HG03457 (cell line): ENCODE measurements around the gene ADAM12.
"Not testable (repeated sequence)": the region's sequence is repeated elsewhere in the genome, so short reads cannot be mapped to it uniquely, and the experiment has no call there.

Experiments
- ATAC-seq: cut with Tn5 transposase; IDR thresholded peaks from one replicate; pipeline ENCODE4 v1.9.1; 2021; ENCODE audit warnings: moderate number of reproducible peaks; ENCODE audit not compliant: unreplicated experiment

ADAM12 gene

DNA sequence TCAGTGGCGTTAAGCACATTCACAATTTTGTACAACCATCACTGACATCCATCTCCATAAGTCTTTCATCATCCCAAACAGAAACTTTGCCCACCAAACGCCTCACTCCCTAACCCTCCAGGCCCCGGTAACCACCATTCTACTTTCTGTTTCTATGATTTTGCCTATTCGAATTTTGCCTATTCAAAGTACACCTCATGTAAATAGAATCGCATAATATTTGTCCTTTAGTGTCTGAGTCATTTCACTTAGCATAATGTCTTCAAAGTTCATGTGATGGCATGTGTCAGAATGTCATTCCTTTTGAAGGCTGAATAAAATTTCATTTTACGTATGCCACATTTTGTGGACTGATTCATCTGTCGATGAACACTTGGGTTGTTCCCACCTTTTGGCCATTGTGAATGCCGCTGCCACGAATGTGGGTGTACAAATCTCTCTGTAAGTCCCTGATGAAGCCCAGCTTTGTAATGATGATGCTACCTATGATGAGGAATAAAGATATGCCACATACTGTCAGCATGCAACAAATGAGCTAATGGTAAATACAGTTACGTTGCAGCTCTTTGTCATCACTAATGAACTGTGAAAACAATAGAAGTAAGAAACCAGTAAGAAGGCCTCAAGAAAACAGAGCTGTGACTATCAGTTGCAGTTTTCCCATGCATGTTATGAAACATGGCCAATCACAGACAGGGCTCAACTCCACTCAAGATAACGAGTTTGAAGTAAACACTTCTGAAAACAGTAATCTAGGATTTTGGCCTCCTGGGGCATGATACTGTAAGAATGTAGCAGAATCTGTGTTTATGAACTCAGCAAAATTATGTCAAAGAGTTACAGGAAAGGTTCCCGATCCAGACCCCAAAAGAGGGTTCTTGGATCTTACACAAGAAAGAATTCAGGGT is 120.0 kb downstream of the ADAM12 start:
- ATAC-seq, result no peak

DNA sequence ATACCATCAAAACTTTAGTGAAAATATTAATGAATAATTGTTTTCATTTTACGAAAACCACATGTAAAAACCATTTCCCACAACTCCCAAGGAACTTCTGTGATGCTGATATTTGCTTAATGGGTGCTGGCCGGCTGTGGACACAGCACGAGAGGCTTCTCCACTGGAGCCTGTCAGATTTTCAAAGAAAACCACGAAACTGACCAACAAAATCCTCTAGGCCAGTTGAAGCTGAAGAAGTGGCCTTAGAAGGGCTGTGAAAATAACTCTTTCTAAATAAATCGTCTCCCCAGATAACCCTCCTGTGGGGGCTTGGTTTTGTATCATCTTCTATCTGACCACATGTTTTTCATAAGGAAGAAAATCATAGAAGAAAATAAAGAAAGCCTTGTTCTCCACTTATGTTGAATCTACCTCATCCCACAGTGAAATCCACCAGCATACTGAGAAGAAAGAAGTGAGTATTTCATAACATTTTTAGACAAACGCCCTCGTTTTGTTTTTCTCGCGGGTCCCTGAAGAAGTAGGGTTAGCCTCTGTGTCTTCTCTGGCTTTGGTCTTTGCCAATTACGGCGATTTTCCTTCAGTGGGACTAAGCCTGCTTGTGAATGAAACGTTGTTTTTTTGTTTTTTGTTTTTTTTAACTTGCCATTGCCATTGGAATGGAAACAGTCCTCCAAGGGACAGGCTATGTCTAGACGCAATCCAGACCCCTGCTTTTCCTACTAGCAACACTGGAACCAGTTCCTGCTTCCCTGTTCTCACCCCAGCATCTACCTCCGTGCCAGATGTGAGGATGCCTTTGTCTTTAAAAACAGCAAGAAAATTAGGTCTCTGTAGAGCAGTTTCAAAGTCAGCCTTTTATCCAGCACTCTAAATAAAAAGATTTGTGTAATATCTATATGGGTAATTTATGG is 123.9 kb downstream of the ADAM12 start:
- no peak for ATAC-seq

DNA sequence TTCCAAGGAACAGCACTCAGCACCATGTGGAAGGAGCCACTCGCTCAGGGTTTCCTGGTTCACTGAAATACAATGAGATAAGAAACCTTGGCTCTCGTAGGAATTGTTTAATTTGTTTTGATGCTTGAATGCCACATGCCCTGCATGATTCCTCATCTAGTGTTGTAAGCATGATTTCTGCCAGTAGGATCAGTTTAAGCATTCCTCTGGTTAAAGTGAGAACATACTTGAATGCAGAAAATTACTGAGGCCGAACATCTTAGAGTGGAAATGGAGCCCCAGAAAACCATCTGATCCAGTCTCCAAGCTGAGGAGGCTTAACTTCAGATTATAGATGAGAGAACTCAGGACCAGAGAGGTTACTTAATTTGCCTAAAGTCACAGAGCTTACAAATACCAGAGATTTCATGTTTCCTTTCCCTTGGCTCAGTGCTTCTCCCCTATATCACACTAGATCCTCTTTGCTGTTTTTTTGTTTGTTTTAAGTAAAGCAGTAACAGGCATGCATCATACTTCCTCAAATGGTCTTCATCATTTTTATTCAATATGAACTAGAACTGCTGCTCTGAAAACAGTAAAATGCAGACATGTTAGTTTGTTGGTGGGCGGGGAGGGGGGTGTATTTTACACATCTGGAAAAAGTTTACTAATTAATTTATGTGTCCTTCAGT is 125.1 kb downstream of the ADAM12 start:
- no peak for ATAC-seq

DNA sequence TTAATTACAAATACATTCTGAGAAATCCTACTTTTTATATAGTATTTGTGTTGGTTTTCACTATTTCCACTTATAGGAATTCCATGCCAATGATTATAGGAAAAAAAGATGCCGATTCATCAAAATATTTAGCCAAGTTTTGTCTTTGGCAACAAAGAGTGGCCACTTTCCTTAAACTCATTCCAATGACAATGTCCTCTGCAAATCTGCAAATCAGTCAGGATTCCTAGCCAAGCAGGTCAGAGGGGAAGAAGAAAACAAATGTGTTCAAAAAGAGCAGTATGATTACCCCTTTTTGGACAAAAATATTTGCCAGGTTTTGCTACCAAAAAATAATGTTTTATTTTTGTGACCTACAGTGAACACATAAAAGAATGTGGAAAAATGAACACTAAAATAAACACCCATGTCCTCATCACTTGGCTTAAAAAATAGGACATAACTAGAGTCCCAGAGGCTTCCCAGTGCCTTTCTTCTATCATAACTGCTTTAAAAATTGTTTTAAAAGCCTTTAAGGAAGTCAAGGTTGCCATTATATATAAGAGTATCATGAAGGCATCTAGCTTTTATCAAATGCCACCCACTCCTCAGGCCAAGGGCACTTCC is 125.9 kb downstream of the ADAM12 start:
- ATAC-seq, result no peak

DNA sequence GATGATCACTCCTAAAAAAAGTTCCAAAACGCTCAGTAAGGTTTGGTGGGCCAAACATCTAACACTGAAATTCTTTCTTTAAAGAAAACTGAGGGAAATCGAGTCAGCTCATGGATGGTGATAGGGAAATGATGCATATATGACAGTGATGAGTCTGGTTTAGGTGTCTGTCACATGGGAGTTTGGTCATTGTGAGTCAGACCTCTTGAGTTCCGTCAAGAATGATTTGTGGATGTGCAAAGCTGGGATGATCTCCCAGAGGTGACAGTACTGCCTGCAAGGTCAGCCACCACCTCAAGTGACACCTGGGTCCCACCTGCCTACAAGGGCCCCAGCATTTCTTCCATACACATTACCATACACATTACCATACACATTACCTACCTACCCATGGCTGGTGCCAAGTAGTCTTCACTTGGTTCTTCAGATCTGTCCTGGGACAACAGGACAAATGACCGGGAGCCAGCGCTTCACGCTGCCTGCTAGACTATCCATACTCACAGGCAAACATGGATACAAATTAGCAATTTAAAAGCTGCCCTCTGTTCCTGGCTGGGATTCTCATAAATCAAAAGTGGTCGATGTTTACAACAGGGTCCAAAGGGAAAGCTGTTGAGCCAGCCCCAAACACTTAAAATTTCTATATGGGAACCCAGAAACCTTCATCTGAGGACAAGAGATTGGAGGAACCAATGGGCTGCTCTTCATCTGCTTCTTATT is 128.4 kb downstream of the ADAM12 start:
- no peak for ATAC-seq

DNA sequence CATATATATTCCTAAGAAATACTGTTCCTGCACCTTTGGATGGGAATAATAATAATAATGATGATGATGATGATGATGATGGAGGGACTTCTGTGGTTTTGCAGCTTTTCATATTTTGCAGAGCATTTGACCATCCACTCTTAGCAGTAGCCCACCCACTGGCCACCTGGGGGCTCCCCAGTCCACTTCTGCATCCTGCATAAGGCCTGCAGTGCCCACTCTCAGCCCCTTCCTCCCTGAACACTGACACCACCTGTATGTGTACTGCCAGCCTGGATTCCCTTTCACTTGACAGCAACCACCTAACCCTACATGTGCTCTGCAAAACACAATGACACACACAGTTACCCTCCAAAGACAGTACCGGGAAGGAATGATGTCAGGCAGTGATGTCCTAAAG is 131.4 kb downstream of the ADAM12 start:
- ATAC-seq, result no peak

DNA sequence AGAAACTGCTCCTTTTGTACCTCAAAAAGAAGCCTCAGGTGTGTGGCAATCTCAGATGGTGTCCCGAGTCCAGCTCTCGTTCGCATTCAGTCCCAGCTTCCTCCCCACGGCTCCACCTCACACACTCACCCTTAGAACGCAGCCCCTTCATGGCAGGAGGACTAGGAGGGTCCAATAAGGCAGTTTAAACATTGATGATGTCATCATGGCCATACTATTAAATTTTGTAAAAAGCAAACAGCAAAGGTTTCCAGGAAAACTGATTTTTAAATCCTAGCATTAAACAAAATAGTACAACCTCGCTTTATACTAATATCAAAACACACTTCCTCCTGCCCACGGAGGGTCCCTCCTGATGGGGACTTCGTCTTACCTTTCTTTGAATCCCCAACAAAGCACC is 133.0 kb downstream of the ADAM12 start:
- no peak for ATAC-seq

DNA sequence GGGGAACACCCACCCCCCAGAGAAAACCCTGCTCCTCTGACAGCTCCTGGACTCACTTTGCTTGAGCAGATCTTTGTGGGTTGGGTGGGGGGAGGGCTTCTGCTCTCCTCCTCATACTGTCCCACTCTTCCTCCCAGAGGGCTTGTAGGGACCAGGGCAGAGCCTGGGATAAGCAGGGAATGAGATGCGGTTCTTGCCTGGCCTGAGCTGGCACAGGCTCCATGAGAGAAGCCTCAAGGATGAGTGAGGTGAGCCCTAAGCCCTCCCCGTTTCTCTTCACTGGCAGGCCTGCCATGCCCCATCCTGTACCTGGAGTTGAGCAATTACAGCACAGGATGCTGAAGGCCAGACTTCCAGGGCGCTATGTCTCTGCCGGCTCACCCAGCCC is 134.7 kb downstream of the ADAM12 start:
- ATAC-seq, result no peak

DNA sequence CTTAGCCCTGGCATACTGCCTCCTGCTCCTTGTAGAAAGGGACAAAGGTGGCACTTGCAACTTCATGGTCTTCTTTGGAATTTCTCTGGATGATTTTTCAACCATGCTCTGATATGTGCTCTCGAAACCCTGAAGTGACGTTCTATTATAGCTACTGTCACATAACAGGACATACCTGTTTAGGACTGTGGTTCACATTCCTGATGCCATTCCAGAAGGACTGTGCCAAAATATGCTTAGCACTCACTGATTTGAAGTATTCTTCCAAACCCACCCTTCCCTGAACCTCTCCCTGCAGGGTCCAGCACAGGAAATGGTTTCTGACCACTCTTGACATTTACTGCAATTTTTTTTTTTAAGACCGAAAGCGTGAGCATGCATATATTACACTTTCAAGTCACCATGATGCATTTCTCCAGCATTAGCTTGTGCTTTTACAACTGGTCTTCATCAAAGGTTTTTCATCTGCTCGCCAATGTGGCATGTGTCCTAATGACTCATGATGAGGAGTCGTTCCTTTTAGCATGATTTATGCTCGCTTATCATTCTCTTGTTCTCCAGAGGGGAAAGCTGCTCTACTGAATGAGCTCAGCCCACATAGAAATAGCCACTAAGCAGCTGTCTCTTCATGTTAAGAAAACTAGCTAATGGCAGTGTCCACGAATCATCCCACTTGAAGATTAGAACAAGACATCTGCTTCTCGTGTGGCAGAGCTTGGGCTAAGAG is 135.2 kb downstream of the ADAM12 start:
- no peak for ATAC-seq

DNA sequence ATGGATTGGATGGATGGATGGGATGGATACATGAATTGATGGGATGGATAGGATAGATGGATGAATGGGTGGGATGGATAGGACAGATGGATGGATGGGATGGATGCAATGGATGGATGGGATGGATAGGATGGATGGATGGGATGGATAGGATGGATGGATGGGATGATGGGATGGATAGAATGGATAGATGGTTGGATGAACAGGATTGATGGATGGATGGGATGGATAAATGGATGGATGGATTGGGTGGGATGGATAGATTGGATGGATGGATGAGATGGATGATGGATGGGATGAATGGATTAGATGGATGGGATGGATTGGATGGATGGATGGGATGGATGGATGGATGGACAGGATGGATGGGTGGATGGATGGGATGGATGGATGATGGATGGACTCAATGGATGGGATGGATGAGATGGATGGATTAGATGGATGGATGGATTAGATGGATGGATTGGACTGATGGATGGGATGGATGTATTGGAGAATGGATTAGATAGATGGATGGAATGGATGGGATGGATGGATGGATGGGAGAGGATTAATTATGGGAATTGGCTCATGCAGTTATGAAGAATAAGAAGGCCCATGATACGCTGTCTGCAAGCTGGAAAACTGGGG is 136.4 kb downstream of the ADAM12 start:
- no peak for ATAC-seq

DNA sequence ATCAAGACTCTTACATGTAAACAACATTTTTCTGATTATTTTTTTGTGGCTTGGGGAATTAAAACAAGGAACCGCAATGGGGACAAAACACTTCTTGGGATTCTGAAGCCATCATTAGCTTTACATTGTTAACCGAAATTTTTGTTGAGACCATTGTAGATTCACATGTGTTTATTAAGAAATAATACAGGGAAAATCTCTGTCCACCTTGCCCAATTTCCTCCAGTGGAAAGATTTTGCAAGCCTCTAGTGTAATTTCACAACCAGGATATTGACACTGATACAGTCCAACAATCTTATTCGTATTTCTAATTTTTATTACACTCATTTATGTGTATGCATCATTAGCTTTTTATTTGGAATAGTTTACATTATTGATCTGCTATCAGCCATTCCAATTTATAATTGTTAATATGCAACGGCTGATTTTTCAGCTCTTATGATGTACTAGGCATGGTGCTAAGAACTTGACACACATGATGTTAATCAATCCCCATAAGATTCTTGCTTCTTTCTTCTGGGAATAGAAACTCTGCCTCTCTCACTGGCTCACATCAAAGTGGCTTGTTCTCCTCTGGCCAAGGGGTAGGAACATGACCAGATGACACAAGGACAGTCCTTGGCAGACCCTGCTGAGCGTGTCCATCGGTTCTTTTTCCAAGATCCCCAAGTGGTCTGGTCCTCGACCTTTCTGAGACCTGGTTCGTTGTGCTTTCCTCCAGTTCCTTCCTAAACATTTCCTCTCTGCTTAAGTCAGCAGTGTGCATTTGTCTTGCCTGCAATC is 137.6 kb downstream of the ADAM12 start:
- ATAC-seq, result no peak

DNA sequence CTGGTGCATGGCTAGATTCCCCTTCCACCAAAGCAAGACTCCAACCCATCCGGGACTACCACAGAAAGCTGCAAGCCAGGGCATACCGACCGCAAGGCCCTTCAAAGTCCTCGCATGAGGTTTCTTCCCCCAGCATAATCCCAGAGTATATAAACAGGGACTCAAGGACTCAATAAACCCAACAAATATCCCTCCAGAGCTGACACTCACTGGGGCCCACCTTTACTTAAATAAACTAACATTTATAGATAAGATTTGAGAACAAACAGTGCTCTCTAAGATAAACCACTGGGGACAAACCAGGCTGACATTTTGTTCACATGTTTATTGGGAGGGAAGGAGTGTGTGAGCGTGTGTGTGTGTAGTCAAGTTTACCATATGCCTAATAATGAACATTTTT is 138.2 kb downstream of the ADAM12 start:
- no peak for ATAC-seq

DNA sequence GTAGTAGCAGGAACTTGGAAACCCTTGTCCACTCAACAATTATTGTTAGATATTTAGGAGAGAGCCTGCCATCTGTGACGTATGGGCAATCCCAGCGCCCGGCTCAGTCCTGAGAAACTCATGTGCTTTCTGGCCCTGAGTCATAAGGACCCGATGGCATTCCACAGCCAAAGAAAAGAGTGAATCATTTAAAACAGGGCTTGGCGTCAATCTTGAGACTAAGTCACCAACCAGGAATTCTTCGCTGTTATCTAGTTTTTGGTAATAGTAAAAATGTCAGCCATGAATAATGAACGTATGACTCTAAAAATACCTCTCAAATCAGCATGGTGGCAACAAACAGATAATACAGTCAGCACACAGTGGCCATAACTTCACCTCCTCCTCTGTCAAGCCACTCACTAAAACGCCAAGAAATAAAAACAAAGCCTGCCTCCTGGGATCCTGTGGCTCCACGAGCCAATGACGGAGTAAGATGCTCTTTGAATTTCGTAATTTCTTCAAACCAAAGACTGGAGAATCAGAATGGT is 140.8 kb downstream of the ADAM12 start:
- ATAC-seq, result no peak

DNA sequence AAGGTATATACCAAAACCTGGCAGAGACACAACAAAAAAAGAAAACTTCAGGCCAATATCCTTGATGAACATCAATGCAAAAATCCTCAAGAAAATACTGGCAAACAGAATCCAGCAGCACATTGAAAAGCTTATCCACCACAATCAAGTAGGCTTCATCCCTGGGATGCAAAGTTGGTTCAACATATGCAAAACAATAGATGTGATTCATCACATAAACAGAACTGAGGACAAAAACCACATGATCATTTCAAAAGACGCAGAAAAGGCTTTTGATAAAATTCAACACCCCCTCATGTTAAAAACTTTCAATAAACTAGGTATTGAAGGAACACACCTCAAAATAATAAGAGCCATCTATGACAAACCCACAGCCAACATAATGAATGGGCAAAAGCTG is 141.9 kb downstream of the ADAM12 start:
- ATAC-seq, result not testable (repeated sequence)

DNA sequence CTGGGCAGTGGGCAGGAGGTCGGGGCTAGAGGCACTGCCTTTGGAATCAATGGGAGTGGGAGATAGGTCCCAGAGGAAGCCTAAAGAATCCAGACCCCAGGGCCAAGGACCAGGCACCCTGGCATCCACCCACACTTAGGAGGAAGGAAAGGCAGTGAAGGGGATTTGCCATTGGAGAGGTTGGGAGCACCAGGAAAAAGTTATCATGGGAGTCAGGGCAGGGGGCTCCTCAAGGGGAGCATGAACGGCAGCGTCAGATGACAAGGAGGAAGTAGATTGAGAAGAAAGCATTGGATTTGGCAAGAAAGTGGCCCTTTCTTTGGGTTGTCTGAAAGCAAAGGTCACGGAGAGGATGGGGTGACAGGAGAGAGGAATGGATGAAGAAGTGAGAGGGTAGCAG is 142.8 kb downstream of the ADAM12 start:
- no peak for ATAC-seq

DNA sequence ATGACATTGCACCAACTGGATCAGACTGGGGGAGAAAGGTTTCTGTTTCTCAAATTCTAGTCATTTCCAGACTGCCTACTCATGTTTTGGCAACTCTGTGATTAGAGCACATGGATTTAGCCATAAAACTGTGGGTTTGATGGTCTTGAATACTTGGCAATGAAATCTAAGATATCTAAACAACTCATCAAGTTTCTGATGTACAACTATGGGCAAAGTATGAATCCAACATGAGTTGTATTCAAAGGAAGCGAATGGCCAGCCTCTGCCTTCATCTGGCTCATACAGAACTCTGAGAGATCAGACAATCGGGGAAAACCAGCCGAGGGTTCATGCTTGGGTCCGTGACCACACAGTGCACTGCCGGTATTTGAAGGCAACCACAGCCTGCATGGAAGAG is 144.3 kb downstream of the ADAM12 start:
- ATAC-seq, result no peak

DNA sequence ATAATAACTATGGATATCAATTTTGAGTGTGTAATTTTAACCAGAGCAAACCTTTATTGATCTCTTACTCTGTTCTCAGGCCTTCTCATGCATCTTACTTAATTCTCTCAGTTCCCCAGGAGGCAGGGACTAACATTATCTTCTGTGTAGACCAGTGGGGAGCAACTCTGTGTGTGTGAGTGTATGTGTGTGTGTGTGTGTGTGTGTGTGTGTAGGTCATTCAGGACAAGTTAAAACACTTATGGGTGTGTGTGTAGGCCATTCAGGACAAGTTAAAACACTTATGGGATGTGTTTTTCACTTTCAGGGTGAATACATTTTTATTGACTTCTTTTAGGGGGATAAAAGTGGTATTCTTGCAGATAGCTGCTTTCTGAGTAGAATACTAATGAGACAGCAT is 145.0 kb downstream of the ADAM12 start:
- ATAC-seq, result no peak
